Measurements from ENCODE around the gene THOP1. TPM values are rescaled to one million over a fixed set of nuclear protein-coding genes. Genes with fewer than 3 reads are reported as not detected.
A peak's percentile ranks its signal among the peaks of the same experiment; 100 is the strongest.
"Not testable (repeated sequence)": the region's sequence is repeated elsewhere in the genome, so short reads cannot be mapped to it uniquely, and the experiment has no call there.

THOP1 gene
- total RNA-seq, 1 donor from 2014 or later: 207 TPM

DNA sequence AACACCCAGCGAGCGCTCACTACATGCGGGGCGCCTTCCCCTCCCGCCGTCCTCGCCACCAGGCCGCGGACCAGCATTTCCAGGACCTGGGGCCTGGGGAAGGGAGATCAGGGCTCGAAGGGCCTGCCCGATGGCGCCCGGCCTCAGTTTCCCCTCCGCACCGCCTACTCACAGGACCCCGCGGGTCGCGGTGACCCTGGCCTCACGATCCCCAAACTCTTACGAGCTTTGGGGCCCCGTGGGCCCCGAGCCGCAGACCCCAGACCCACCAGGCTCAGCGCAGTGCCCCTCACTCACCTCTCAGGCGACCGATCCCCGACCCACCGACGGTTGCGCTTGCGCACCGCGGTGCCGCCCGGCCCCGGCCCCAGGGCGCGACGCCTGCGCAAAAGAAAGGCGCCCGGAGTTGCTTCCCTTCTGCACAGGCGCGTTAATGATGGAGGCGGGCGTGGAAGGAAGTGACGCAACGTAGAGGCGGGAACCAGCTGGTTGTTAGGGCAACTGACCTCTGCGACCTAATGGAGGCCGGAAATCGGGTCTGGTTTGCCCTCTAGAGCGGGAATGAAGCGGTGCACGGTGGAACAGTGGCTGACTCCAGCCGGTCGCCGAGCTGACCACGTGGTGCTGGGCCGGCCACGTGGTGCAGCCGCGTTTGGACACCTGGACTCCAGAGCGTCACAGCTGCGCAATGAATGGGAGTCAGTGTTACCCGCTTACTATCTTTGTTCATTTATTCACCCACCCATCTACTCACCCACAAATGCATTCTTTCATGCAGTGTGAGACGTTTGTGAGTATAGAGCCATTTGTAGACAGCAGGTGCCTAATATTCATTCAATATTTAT is 2.1 kb upstream of the THOP1 start, which contains the start of gene SGTA:
TSS of gene SGTA (minus strand) at position 338 of the 845 bp plus-strand sequence. CDS start 14,205 bp downstream, outside the sequence.
- Mint-ChIP-seq H3K4me1 (peaks cover 37% of the 10 kb centered on the region), H3K9me3 (peaks cover 4% of the 10 kb centered on the region), H3K27me3 (no peaks in the 10 kb centered on the region), H3K27ac (peak within 1 kb of the TSS; percentile 98), H3K36me3 (ENCODE audit: low read depth) (peaks cover 19% of the 10 kb centered on the region), H3K4me3 (peak within 1 kb of the TSS; percentile 95)
- DNase-seq: peak; percentile 99
- intact Hi-C loops (cut with micrococcal nuclease): loop anchor here (2.0 kb wide), 1 partner anchor 42 kb away; the partner anchor contains the start of gene SLC39A3

DNA sequence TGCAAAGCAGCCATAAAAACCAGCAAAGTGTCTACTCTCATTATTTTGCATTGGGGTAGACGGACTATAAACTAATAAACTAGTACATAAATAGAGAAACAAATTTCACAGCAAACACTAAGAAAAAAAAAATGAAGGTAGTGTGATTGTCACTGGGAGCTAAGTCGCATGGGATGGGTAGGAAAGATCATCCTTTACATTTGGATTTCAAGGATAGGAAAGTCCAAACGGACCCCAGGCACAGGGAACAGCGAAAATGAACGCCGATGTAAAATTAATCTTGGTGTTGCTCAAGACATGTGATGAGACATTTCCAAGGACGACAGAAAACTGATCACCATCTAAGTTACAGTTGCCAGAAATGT is 1.5 kb upstream of the THOP1 start:
- peaks cover 4% of the 10 kb centered on the region for H3K9me3 Mint-ChIP-seq
- peaks cover 36% of the 10 kb centered on the region for H3K4me1 Mint-ChIP-seq
- intact Hi-C loops (cut with micrococcal nuclease): loop anchor here (2.0 kb wide), 1 partner anchor 43 kb away; the partner anchor contains the start of gene SLC39A3
- no peak for DNase-seq
- H3K27me3 Mint-ChIP-seq: no peaks in the 10 kb centered on the region
- peak overlapping the region; percentile 98 for H3K27ac Mint-ChIP-seq
- peak overlapping the region; percentile 95 for H3K4me3 Mint-ChIP-seq
- H3K36me3 Mint-ChIP-seq (ENCODE audit: low read depth): peaks cover 17% of the 10 kb centered on the region

DNA sequence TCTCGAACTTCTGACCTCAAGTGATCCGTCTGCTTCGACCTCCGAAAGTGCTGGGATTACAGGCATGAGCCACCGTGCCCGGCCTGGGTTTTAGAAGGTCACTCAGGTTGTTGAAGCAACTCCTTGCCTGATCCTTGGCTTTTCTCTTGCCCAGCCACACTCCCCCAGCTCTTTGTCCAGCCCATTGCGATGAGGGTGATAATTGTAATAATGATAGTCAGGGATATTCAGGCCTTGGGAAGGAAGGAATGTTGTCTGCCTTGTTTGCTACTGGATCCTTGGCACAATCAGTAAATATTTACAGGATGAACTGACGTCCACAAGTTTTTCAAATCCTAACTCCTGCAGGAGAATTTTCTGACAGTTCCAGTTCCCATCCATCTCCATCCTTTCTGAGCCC is 1.8 kb downstream of the THOP1 start:
- Mint-ChIP-seq H3K27me3 (no peaks in the 10 kb centered on the region), H3K9me3 (peaks cover 4% of the 10 kb centered on the region), H3K27ac (no peak overlapping the region), H3K4me3 (peak overlapping the region; percentile 95), H3K36me3 (ENCODE audit: low read depth) (peaks cover 24% of the 10 kb centered on the region), H3K4me1 (peaks cover 27% of the 10 kb centered on the region)
- intact Hi-C loops (cut with micrococcal nuclease): no loop called here
- DNase-seq: no peak

DNA sequence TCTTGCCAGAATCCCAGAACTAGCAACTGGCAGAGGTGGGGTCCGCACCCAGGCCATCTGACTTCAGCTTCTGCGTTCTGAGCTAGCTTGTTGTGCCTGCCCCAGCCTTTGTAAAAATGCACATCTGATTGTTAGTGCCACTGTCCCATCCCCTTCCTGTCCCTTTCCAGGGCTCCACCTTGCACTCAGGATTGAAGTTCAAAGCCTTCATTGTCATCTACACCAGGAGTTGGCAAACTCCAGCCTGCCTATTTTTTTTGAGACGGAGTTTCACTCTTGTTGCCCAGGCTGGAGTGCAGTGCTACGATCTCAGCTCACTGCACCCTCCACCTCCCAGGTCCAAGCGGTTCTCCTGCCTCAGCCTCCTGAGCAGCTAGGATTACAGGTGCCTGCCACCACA is 2.9 kb downstream of the THOP1 start:
- Mint-ChIP-seq H3K9me3 (peaks cover 4% of the 10 kb centered on the region), H3K27me3 (no peaks in the 10 kb centered on the region), H3K27ac (no peak overlapping the region), H3K36me3 (ENCODE audit: low read depth) (peaks cover 29% of the 10 kb centered on the region), H3K4me1 (peaks cover 27% of the 10 kb centered on the region), H3K4me3 (peak overlapping the region; percentile 17)
- no peak for DNase-seq
- intact Hi-C loops (cut with micrococcal nuclease): no loop called here

DNA sequence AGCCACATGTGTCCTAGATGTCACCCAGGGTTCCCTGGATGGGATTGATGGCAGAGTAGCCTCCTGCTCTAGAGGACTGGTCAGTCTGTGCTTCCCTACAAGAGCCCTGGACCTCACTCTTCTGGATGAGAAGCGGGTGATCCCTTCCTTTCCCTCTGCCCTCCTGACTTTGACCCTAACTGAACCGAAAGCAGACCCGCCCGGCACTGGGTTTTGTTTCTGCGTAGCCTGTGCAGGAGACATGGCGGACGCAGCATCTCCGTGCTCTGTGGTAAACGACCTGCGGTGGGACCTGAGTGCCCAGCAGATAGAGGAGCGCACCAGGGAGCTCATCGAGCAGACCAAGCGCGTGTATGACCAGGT is 4.9 kb downstream of the THOP1 start:
- DNase-seq: no peak
- H3K4me1 Mint-ChIP-seq: peaks cover 18% of the 10 kb centered on the region
- no peak overlapping the region for H3K27ac Mint-ChIP-seq
- H3K9me3 Mint-ChIP-seq: no peaks in the 10 kb centered on the region
- H3K4me3 Mint-ChIP-seq: no peak overlapping the region
- no peaks in the 10 kb centered on the region for H3K27me3 Mint-ChIP-seq
- intact Hi-C loops (cut with micrococcal nuclease): no loop called here
- H3K36me3 Mint-ChIP-seq (ENCODE audit: low read depth): peaks cover 40% of the 10 kb centered on the region

DNA sequence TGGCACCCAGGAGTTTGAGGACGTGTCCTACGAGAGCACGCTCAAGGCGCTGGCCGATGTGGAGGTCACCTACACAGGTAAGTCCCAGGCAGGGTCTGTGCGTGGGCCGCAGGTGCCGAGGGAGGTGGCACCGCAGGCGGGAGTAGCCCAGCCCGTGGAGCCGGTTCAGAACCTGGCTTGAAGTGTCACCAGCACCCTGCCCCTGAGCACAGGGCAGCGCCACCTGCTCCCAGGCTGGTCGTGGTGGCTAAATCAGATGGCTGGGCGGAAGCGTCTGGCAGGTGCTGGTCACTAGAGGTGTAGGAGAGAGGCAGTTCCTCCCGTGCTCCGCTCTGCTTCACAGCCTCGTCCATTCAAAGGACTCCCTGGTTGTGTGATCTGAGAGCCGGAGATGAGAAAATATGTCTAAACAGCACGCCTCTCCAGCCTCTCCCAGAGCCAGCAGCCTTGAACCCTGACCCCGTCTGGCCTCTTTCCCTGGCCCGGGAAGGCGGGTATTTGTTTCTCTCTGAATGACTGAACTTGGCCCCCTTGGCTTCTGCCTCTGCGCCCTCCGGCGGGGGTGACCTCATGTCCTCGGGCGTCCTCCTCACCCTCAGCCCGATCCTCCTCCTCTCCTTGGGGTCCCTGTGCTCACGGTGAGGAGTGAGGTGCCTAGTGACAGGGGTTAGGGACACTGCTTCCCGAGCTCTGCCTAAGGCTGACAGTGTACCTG is 5.4 kb downstream of the THOP1 start:
- peaks cover 18% of the 10 kb centered on the region for H3K4me1 Mint-ChIP-seq
- no peak for DNase-seq
- no peak overlapping the region for H3K27ac Mint-ChIP-seq
- H3K27me3 Mint-ChIP-seq: no peaks in the 10 kb centered on the region
- no peak overlapping the region for H3K4me3 Mint-ChIP-seq
- intact Hi-C loops (cut with micrococcal nuclease): no loop called here
- H3K9me3 Mint-ChIP-seq: no peaks in the 10 kb centered on the region
- peaks cover 42% of the 10 kb centered on the region for H3K36me3 Mint-ChIP-seq (ENCODE audit: low read depth)

DNA sequence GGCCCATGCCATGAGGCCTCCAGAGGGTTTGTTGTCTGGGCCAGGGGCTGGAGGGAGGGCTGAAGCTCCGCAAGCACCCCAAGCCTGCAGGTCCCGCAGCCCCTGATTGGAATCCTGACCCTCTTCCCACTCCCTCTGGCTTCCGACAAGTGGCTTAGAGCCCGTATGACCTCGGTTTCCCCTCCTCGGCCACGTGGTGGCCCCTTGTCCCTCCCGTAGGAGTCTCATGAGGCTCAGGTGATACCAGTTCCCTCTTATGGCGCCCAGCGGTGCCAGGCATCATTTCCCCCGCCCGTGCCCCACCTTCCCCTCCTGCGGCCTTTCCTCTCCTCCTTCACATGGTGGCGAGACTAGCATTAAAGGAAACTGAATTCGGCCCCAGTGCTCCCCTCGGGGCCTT is 6.1 kb downstream of the THOP1 start:
- no peak overlapping the region for H3K27ac Mint-ChIP-seq
- peaks cover 14% of the 10 kb centered on the region for H3K4me1 Mint-ChIP-seq
- H3K4me3 Mint-ChIP-seq: no peak overlapping the region
- no peaks in the 10 kb centered on the region for H3K9me3 Mint-ChIP-seq
- H3K27me3 Mint-ChIP-seq: no peaks in the 10 kb centered on the region
- no peak for DNase-seq
- peaks cover 41% of the 10 kb centered on the region for H3K36me3 Mint-ChIP-seq (ENCODE audit: low read depth)
- intact Hi-C loops (cut with micrococcal nuclease): no loop called here

DNA sequence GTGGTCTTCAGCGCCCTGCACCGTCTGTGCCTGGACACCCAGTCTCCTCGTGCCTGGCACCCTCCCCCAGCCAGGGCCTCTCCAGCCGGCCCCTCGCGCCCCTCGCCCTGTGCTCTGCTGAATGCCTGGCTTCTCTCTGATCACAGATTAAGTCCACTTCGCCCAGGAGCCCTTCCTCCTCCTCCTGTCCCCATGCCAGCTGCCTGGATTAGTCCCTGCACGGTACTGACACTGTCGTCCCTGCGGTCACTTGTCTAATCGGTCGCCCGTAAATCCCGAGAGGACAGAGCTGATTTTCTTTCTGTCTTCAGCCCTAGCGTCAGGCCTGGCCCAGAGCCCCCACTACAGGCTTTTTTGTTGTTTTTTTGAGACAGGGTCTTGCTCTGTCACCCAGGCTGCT is 6.6 kb downstream of the THOP1 start:
- no peaks in the 10 kb centered on the region for H3K9me3 Mint-ChIP-seq
- H3K36me3 Mint-ChIP-seq (ENCODE audit: low read depth): peaks cover 41% of the 10 kb centered on the region
- H3K27ac Mint-ChIP-seq: no peak overlapping the region
- H3K4me3 Mint-ChIP-seq: no peak overlapping the region
- intact Hi-C loops (cut with micrococcal nuclease): no loop called here
- DNase-seq: no peak
- H3K27me3 Mint-ChIP-seq: no peaks in the 10 kb centered on the region
- peaks cover 14% of the 10 kb centered on the region for H3K4me1 Mint-ChIP-seq

DNA sequence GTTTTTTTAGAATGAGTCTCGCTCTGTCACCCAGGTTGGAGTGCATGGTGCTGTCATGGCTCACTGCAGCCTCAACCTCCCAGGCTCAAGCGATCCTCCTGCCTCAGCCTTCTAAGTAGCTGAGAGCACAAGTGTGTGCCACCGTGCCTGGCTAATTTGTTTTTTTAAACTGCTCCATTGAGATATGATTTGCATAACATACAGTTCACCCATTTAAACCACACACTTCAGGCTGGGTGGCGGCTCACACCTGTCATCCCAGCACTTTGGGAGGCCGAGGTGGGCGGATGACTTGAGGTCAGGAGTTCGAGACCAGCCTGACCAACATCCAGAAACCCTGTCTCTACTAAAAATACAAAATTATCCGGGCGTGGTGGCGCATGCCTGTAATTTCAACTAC is 7.4 kb downstream of the THOP1 start:
- H3K27me3 Mint-ChIP-seq; H3K4me3 Mint-ChIP-seq; H3K27ac Mint-ChIP-seq; DNase-seq; H3K4me1 Mint-ChIP-seq; intact Hi-C loops (cut with micrococcal nuclease); H3K9me3 Mint-ChIP-seq: not testable (repeated sequence)
- peaks cover 36% of the 10 kb centered on the region for H3K36me3 Mint-ChIP-seq (ENCODE audit: low read depth)

DNA sequence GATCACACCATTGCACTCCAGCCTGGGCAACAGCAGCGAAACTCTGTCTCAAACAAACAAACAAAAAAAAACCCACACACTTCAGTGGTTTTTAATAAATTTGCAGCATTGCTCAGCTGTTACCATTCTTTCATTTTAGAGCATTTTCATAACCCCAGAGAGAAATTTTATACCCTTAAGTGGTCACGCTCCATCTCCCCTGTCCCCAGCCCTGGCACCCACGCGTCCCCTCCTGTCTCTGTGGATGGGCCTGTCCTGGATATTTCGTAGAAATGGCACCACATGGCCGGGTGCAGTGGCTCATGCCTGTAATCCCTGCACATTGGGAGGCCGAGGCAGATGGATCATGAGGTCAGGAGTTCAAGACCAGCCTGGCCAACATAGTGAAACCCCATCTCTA is 7.8 kb downstream of the THOP1 start:
- no peak for DNase-seq
- peaks cover 34% of the 10 kb centered on the region for H3K36me3 Mint-ChIP-seq (ENCODE audit: low read depth)
- no peak overlapping the region for H3K4me3 Mint-ChIP-seq
- intact Hi-C loops (cut with micrococcal nuclease): no loop called here
- H3K27ac Mint-ChIP-seq: no peak overlapping the region
- no peaks in the 10 kb centered on the region for H3K9me3 Mint-ChIP-seq
- H3K4me1 Mint-ChIP-seq: peaks cover 6% of the 10 kb centered on the region
- H3K27me3 Mint-ChIP-seq: no peaks in the 10 kb centered on the region

DNA sequence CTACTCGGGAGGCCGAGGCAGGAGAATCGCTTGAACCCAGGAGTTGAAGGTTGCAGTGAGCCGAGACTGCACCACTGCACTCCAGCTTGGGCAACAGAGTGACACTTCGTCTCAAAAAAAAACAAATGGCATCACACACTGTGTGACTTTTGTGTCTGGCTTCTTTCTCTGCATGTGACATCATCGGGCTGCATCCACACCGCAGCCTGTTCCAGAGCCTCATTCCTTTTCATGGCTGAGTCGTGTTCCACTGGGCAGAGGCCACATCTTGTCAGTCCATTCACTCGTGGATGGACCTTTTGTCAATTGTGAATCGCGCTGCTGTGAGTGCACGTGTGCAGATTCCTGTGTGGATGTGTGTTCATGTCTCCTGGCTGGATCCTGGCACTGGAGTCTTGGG is 8.3 kb downstream of the THOP1 start:
- no peaks in the 10 kb centered on the region for H3K27me3 Mint-ChIP-seq
- no peak for DNase-seq
- peaks cover 4% of the 10 kb centered on the region for H3K4me1 Mint-ChIP-seq
- intact Hi-C loops (cut with micrococcal nuclease): no loop called here
- peaks cover 32% of the 10 kb centered on the region for H3K36me3 Mint-ChIP-seq (ENCODE audit: low read depth)
- H3K4me3 Mint-ChIP-seq: no peak overlapping the region
- H3K9me3 Mint-ChIP-seq: no peaks in the 10 kb centered on the region
- H3K27ac Mint-ChIP-seq: no peak overlapping the region

DNA sequence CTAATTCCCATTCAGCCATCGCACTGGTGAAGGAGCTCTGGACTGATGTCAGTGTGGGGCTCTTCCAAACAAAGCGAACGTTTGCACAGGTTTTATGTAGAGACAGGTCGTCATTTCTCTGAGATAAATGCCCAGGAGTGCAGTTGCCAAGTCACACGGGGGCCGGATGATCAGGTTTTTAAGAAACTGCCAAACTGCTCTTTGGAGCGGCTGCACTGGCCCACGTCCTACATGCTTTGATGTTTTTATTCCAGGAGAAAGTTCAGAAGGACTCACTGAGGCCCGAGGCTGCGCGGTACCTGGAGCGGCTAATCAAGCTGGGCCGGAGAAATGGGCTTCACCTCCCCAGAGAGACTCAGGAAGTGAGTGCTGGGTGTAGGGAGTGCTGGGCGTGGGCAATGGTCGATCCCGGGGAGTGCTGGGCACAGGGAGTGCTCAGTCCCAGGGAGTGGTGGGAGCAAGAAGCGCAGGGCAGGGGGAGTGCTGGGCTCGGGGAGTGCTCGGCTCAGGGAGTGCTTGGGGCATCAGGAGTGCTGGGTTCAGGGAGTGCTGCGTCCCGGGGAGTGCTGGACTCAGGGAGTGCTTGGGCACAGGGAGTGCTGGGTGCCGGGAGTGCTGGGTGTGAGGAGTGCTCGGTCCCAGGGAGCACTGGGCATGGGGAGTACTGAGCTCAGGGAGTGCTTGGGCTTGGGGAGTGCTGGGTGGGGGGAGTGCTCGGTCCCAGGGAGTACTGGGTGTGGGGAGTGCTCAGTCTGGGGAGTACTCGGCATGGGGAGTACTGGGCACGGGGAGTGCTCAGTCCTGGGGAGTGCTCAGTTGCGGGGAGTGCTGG is 10.7 kb downstream of the THOP1 start:
- Mint-ChIP-seq H3K27ac (peak overlapping the region; percentile 12), H3K9me3 (no peaks in the 10 kb centered on the region), H3K4me3 (no peak overlapping the region), H3K4me1 (no peaks in the 10 kb centered on the region), H3K27me3 (no peaks in the 10 kb centered on the region), H3K36me3 (ENCODE audit: low read depth) (peaks cover 29% of the 10 kb centered on the region)
- DNase-seq: no peak
- intact Hi-C loops (cut with micrococcal nuclease): no loop called here

DNA sequence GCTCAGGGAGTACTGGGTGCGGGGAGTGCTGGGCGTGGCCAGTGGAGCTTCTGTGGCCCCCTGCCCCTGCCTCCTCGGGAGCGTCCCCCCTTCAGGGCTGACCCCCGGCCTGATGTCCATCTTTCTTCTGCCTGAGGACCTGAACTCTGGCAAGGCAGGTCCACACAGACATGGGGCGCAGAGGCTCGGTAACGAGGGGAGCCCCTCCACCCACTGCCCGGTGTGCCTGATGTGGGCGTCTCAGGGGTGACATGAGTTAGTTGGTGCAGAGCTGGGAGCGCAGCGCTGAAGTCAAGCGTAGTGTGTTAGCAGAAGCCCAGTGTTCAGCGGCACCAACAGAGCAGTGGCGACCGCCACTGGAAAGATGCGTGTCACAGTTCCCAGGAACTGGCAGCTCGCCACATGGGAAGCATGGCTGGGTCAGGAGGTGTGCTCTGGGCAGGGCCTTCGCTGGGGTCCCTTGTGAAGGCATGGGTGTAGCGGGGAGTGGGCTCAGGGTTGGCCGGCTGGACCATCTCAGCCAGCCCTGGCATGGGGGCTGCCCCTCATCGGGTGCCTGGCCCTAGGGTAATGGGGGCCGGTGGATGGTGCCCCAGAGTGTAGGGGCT is 11.5 kb downstream of the THOP1 start:
- H3K27me3 Mint-ChIP-seq: no peaks in the 10 kb centered on the region
- no peaks in the 10 kb centered on the region for H3K4me1 Mint-ChIP-seq
- intact Hi-C loops (cut with micrococcal nuclease): no loop called here
- H3K4me3 Mint-ChIP-seq: no peak overlapping the region
- H3K36me3 Mint-ChIP-seq (ENCODE audit: low read depth): peaks cover 32% of the 10 kb centered on the region
- no peak overlapping the region for H3K27ac Mint-ChIP-seq
- DNase-seq: no peak
- H3K9me3 Mint-ChIP-seq: no peaks in the 10 kb centered on the region

All from activated CD4-positive, alpha-beta T cell treated with anti-CD3 and anti-CD28 coated beads, Interleukin-2, amount 10 ng/mL, durations not matched to agents 24 days and 14 days (primary cell).